HUES64 (cell line): Measurements from ENCODE around the gene KRTCAP3. TPM values are rescaled to one million over a fixed set of nuclear protein-coding genes. Genes with fewer than 3 reads are reported as not detected.

Experiments used
- H3K27ac ChIP-seq: 2 replicates; pipeline ENCODE4 v1.7.0; 2013; ENCODE audit warnings: low read depth, low read length, inconsistent platforms
- H3K27me3 ChIP-seq: 2 replicates; pipeline ENCODE4 v1.6.1; 2013; ENCODE audit warnings: mild to moderate bottlenecking, low read length; ENCODE audit not compliant: insufficient read depth
- H3K36me3 ChIP-seq: 2 replicates; pipeline ENCODE4 v1.6.1; 2013; ENCODE audit warnings: mild to moderate bottlenecking, low read length; ENCODE audit not compliant: insufficient read depth
- H3K4me1 ChIP-seq: 2 replicates; pipeline ENCODE4 v1.6.1; 2013; ENCODE audit warnings: mild to moderate bottlenecking, low read length, moderate library complexity; ENCODE audit not compliant: insufficient read depth
- H3K4me3 ChIP-seq: 2 replicates; pipeline ENCODE4 v1.5.1; 2013; ENCODE audit warnings: mild to moderate bottlenecking, low read length, moderate library complexity
- H3K9ac ChIP-seq: 2 replicates; pipeline ENCODE4 v1.6.1; 2013; ENCODE audit warnings: mild to moderate bottlenecking, low read depth, low read length
- H3K9me3 ChIP-seq: 2 replicates; pipeline ENCODE4 v1.6.1; 2013; ENCODE audit warnings: low read depth, low read length; ENCODE audit not compliant: insufficient read depth
- WGBS: fragments of 150-250, 120-280 bp; methylation state at CpG from one replicate; pipeline ENCODE4 v1.1.7; 2013; ENCODE audit warnings: missing lambda C conversion rate; 5-methylcytosine and 5-hydroxymethylcytosine counted together
- polyA plus RNA-seq, 2 experiments: library from polyadenylated mRNA; stranded (reverse); fragments of 50-300 nt; gene quantifications; one replicate each; pipeline ENCODE4 v1.2.3, GENCODE V29; 2013

KRTCAP3 gene, protein sequence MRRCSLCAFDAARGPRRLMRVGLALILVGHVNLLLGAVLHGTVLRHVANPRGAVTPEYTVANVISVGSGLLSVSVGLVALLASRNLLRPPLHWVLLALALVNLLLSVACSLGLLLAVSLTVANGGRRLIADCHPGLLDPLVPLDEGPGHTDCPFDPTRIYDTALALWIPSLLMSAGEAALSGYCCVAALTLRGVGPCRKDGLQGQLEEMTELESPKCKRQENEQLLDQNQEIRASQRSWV
- 19.6 TPM for polyA plus RNA-seq (2013, experiment 1 of 2)
- polyA plus RNA-seq (2013, experiment 2 of 2) = 21.9 TPM

DNA sequence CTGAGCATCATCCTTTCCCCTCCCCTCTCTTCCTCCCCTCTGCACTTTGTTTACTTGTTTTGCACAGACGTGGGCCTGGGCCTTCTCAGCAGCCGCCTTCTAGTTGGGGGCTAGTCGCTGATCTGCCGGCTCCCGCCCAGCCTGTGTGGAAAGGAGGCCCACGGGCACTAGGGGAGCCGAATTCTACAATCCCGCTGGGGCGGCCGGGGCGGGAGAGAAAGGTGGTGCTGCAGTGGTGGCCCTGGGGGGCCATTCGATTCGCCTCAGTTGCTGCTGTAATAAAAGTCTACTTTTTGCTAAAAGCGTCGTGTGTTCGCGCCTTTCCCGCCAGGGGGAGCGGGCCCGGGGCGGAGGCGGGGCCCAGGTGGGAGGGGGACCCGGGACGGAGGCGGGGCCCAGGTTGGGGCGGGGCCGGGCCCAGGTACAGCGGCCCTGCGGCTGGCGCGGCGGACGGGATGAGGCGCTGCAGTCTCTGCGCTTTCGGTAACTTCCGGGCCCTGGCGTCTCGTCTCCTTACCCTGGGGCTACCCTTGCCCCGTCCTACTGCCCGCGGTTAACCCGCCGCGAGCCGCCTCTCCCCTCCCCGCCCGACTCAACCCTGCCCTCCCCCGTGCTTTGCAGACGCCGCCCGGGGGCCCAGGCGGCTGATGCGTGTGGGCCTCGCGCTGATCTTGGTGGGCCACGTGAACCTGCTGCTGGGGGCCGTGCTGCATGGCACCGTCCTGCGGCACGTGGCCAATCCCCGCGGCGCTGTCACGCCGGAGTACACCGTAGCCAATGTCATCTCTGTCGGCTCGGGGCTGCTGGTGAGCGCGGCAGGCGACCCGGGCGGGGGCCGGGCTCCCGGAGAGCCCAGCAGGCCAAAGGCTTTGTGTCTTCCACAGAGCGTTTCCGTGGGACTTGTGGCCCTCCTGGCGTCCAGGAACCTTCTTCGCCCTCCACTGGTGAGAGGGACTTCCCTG lies at the start of gene KRTCAP3:
KRTCAP3 (plus strand) TSS at position 424 of the 962 bp plus-strand sequence; CDS start at position 456, 32 bp downstream.
- peak within 1 kb of the TSS; percentile 66 for H3K27ac ChIP-seq
- H3K4me1 ChIP-seq = peaks cover 15% of the 10 kb centered on the region; the same call in 1 of the 2 replicates
- H3K36me3 ChIP-seq = peaks cover 53% of the 10 kb centered on the region
- H3K27me3 ChIP-seq = no peaks in the 10 kb centered on the region
- WGBS = 8% methylated on average over 80 of the region's 80 CpGs
- H3K4me3 ChIP-seq = peak within 1 kb of the TSS; percentile 62
- no peaks in the 10 kb centered on the region for H3K9me3 ChIP-seq
- H3K9ac ChIP-seq = peak within 1 kb of the TSS; percentile 81

DNA sequence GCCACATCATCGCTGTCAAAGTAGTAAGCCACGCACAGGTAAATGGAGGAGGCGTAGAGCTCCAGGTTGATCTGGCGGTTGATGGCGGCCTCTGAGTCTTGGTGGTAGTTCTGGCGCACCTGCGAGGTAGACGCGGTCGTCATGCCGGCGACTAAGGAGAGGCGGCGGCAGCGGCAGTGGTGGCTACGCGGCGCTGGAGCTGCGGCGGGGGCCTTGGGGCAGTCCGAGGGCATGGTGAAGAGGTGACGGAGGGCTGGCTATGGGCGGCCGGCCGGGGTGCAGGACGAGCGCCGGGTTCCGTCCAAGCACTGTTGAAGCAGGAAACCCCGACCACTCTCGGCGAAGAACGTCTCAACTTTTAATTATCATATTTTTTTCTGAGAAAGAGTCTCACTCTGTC lies 49.0 kb upstream of the KRTCAP3 start:
- 97% methylated on average over 33 of the region's 33 CpGs for WGBS
- Histone ChIP-seq H3K9ac (no peak overlapping the region), H3K27me3 (no peaks in the 10 kb centered on the region), H3K4me1 (no peaks in the 10 kb centered on the region), H3K36me3 (peaks cover 15% of the 10 kb centered on the region; the same call in 1 of the 2 replicates), H3K27ac (no peak overlapping the region), H3K4me3 (no peak overlapping the region), H3K9me3 (no peaks in the 10 kb centered on the region)

DNA sequence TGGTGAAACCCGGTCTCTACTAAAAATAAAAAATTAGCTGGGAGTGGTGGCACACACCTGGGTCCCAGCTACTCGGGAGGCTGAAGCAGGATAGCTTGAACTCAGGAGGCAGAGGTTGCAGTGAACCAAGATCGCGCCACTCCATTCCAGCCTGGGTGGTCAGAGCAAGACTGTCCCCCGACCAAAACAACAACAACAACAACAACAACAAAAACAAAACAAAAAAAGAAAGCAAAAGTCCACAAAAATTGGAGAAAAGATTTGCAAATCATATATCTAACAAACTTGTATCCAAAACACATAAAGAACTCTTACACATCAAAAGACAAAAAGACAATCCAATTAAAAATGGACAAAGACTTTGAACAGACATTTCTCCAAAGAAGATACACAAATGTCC lies 43.2 kb upstream of the KRTCAP3 start:
- no peaks in the 10 kb centered on the region for H3K4me1 ChIP-seq
- H3K9ac ChIP-seq = no peak overlapping the region
- H3K27ac ChIP-seq = no peak overlapping the region
- no peaks in the 10 kb centered on the region for H3K9me3 ChIP-seq
- H3K27me3 ChIP-seq = no peaks in the 10 kb centered on the region
- H3K4me3 ChIP-seq = no peak overlapping the region
- 97% methylated on average over 5 of the region's 5 CpGs for WGBS
- peaks cover 19% of the 10 kb centered on the region; the same call in 1 of the 2 replicates for H3K36me3 ChIP-seq

DNA sequence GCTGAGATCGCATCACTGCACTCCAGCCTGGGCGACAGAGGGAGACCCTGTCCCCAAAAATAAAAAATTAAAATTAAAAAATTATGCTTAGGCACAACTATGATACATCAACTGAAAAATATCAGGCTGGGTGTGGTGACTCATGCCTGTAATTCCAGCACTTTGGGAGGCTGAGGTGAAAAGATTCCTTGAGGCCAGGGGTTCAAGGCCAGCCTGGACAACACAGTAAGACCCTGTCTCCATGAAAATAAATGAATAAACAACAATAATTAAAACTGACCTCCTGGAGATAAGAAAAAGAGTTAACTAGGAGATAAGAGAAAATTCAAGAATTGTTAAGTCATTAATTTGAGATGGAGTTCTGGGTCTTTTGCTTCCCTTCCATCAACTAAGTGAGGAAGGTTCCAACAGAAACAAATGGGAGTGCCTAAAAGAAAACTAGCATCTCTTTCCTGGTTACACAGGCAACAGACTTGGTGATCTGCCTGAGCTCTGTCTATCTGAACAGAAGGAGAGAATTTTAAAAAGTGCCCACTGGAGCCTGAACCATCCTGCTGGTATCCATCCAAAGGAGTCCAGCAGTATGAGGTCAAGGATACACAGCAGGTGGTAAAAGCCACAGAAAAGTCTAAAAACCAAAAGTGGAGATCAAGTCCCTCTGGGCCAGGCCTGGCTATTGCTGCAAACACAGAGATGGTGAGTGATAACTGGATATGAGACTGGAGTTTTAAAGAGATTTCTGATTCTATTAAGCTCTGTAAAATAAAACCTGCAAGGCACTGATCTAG lies 41.6 kb upstream of the KRTCAP3 start:
- Histone ChIP-seq H3K27ac (no peak overlapping the region), H3K36me3 (peaks cover 25% of the 10 kb centered on the region; the same call in 1 of the 2 replicates), H3K27me3 (no peaks in the 10 kb centered on the region), H3K9me3 (no peaks in the 10 kb centered on the region), H3K4me3 (no peak overlapping the region), H3K4me1 (no peaks in the 10 kb centered on the region), H3K9ac (no peak overlapping the region)
- 100% methylated on average over 1 of the region's 2 CpGs for WGBS

DNA sequence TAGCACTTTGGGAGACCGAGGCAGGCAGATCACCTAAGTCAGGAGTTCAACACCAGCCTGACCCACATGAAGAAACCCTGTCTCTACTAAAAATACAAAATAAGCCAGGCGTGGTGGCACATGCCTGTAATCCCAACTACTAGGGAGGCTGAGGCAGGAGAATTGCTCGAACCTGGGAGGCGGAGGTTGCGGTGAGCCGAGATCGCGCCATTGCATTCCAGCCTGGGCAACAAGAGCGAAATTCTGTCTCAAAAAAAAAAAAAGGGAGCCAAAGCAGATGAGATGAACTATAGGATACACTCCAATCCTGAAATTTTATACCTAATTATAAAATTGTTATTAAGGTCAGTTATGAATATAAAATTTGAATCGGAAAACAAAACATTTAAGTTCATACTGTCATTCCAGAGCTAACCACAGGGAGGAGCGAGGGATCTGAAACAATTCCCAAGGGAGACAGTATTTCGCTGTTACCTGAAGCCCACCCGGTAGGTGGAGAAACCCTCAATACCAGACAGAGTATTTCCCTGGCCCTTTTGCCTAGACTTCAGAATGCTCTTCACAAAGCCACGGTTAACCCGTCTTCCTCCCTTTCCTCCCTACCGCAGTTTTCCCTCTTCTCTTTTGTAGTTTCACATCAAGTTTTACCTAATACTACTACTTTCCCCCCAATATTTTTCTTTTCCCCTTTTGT lies 34.2 kb upstream of the KRTCAP3 start:
- H3K27ac ChIP-seq = no peak overlapping the region

DNA sequence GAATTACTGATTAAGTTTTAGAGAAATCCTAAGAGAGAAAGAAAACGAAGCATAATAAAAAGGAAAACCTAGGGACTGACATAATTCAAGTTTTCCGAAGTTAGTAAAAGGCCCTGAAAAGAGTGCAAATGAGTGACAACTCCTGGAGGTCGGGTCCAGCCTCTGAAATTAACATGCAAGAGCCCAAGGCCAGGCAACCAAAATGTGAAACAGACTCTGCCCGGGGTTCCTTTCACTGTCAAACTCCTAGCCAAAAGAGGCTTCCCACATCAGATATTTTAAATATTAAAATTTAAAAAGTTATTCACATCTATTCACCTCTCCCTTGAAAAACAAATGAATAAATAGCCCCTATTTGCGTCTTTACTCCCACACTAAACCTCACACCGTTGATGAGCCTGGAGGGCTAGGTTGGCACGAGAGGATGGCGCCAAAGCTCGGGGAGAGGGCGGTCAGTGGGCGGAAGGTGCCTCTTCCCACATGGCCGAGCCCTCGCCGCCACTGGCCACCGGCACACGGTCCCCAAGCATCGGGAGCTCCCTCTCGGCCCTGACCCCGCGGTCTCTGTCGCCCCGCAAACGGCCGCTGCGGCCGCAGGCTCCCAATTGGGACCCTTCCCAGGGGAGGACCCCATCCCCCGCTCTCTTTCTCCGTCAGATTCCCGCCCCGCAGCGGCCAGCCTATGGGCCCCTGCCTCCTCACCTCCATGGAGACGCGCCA lies 33.4 kb upstream of the KRTCAP3 start:
- no peaks in the 10 kb centered on the region for H3K9me3 ChIP-seq
- peaks cover 4% of the 10 kb centered on the region; the same call in 1 of the 2 replicates for H3K4me1 ChIP-seq
- H3K36me3 ChIP-seq = peaks cover 11% of the 10 kb centered on the region
- peak overlapping the region; percentile 92 for H3K4me3 ChIP-seq
- H3K27me3 ChIP-seq = no peaks in the 10 kb centered on the region
- WGBS = under 1% methylated on average over 33 of the region's 33 CpGs
- H3K9ac ChIP-seq = peak overlapping the region; percentile 92
- H3K27ac ChIP-seq = peak overlapping the region; percentile 89

More for the DNA sequence above, 34.2 kb upstream of the KRTCAP3 start:
- peak overlapping the region; percentile 92; the same call in 1 of the 2 replicates for H3K9ac ChIP-seq
- no peaks in the 10 kb centered on the region for H3K9me3 ChIP-seq
- H3K4me1 ChIP-seq = peaks cover 4% of the 10 kb centered on the region; the same call in 1 of the 2 replicates
- H3K4me3 ChIP-seq = peak overlapping the region; percentile 92
- 46% methylated on average over 12 of the region's 16 CpGs for WGBS
- H3K27me3 ChIP-seq = no peaks in the 10 kb centered on the region
- H3K36me3 ChIP-seq = peaks cover 14% of the 10 kb centered on the region

DNA sequence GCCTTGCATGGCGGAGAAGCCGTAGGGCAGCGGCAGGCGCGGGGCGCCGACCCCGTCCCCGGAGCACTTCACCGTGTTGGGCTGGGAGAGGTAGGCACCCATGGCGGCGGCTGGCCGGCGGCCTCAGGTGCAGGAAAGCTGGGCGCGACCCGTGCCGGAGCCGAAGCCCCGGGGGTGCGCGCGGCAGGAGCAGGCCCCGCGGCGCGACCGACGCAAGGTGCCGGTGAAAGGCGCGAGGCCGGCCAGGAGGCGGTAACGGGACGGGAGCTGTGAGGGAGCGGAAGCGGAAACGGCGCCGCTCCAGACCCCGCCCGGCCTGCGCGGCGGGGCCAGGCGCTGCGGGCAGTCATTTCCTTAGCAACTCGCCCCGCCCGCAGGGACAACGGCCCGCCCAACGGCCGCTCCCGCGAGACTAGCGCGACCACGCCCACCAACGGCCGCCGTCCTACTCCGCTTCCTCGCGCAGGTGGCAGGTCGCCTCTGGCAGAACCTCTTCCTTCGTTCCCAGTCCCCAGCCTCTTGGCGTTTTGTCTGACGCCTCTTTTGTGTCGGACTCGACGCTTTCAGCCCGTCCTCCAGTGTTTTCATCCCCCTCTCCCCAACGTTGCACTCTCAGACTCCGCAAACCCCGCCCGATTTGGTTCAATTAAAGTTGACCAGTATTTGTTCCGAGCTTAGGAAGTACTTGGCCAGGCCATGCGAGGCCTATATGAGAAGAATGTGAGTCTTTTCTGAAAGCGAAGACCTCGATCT lies 32.7 kb upstream of the KRTCAP3 start, which contains the start of gene PPM1G:
PPM1G (minus strand) TSS at position 271 of the 753 bp plus-strand sequence; CDS start at position 102, 169 bp downstream.
- Histone ChIP-seq H3K9me3 (no peaks in the 10 kb centered on the region), H3K4me3 (peak within 1 kb of the TSS; percentile 92), H3K27me3 (no peaks in the 10 kb centered on the region), H3K4me1 (peaks cover 4% of the 10 kb centered on the region; the same call in 1 of the 2 replicates), H3K27ac (peak within 1 kb of the TSS; percentile 89), H3K9ac (peak within 1 kb of the TSS; percentile 92), H3K36me3 (peaks cover 7% of the 10 kb centered on the region)
- 4% methylated on average over 82 of the region's 82 CpGs for WGBS

DNA sequence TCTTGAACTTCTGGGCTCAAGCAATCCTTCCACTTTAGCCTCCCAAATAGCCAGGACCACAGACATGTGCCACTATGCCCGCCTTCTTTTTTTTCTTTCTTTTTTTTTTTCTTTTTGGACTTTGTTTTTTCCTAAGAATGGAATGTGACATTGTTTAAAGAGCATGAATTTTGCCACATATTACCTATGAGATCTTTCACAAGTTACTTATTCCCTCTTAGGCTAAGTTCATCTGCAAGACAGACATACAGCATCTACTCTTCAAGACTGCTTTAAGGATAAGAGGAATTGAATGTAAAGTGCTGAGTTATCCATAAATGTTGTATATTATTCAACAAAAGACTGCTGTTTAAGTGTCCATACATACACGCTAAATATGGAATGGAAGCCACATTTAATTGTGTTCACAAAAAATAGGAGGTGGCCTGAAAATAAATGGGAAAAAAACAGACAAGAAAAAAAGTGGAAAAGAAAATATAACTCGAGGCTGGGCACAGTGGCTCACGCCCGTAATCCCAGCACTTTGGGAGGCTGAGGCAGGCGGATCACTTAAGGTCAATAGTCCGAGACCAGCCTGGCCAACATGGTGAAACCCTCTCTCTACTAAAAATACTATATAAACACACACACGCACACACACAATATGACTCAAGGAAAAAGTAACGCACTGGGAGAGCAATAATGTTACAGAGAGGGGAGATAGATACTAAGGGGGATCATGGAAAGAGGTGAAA lies 29.6 kb upstream of the KRTCAP3 start:
- Histone ChIP-seq H3K4me1 (peaks cover 4% of the 10 kb centered on the region; the same call in 1 of the 2 replicates), H3K27ac (no peak overlapping the region), H3K9ac (no peak overlapping the region), H3K36me3 (peaks cover under 1% of the 10 kb centered on the region), H3K4me3 (no peak overlapping the region), H3K27me3 (no peaks in the 10 kb centered on the region), H3K9me3 (no peaks in the 10 kb centered on the region)
- 92% methylated on average over 7 of the region's 9 CpGs for WGBS

DNA sequence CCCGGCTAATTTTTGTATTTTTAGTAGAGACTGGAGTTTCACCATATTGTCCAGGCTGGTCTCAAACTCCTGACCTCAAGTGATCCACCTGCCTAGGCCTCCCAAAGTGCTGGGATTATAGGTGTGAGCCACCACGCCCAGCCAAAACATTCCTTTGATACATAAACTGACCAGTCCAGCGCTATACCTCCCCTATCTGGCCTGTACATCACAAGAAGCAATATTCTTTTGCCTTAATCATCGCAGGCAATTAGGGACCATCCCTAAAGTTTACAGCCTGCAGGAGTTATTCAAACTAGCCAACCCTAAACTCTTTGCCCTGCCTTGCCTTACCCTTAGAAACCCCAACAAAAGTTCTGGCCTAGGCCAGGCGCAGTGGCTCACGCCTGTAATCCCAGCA lies 26.0 kb upstream of the KRTCAP3 start:
- WGBS = 93% methylated on average over 6 of the region's 6 CpGs
- no peak overlapping the region for H3K9ac ChIP-seq
- no peak overlapping the region for H3K4me3 ChIP-seq
- H3K27ac ChIP-seq = no peak overlapping the region
- no peaks in the 10 kb centered on the region for H3K36me3 ChIP-seq
- H3K27me3 ChIP-seq = no peaks in the 10 kb centered on the region
- no peaks in the 10 kb centered on the region for H3K9me3 ChIP-seq
- no peaks in the 10 kb centered on the region for H3K4me1 ChIP-seq
